HL-60 (cell line): ENCODE results near the gene CFL1.
A peak's percentile ranks its signal among the peaks of the same experiment; 100 is the strongest.

ENCODE experiments used
- DNase-seq, 2 experiments: peaks; one replicate each; pipeline ENCODE4 v3.0.0-alpha.2; 2010 to 2020; ENCODE audit warnings: low read depth in 1 of 2, low spot score in 1 of 2
- H3K27ac ChIP-seq: fragments of 250-450 bp; sonication (Bioruptor Pico); replicated peaks from 2 replicates; pipeline ENCODE4 v1.5.1; 2020; ENCODE audit warnings: mild to moderate bottlenecking, moderate library complexity
- H3K27me3 ChIP-seq: fragments of 250-450 bp; sonication (Bioruptor Pico); 2 replicates; pipeline ENCODE4 v1.5.1; 2021; ENCODE audit warnings: mild to moderate bottlenecking, moderate library complexity; ENCODE audit not compliant: insufficient read depth, poor library complexity, severe bottlenecking
- H3K4me3 ChIP-seq: replicated peaks from 2 replicates; pipeline ENCODE4 v1.5.1; 2011; ENCODE audit warnings: mild to moderate bottlenecking, control low read depth, low read length; ENCODE audit not compliant: insufficient read depth
- GABPA ChIP-seq: IDR thresholded peaks from 2 replicates; pipeline ENCODE4 v1.6.1; 2012; ENCODE audit warnings: low read depth
- POLR2AphosphoS5 ChIP-seq: IDR thresholded peaks from 2 replicates; pipeline ENCODE4 v1.6.1; 2012; ENCODE audit warnings: low read depth
- SPI1 ChIP-seq: IDR thresholded peaks from 2 replicates; pipeline ENCODE4 v1.6.1; 2012; ENCODE audit warnings: low read depth, mild to moderate bottlenecking, borderline replicate concordance
- TF ChIP-seq, protein P1 (sequence below): IDR thresholded peaks from one replicate; pipeline ENCODE4 v1.5.1; 2011; ENCODE audit warnings: low read length, control low read depth, inconsistent platforms; ENCODE audit not compliant: insufficient read depth
- TF ChIP-seq, protein P2 (sequence below): IDR thresholded peaks from 2 replicates; pipeline ENCODE4 v1.6.1; 2012; ENCODE audit warnings: low read depth; ENCODE audit not compliant: insufficient replicate concordance

CFL1 gene

DNA sequence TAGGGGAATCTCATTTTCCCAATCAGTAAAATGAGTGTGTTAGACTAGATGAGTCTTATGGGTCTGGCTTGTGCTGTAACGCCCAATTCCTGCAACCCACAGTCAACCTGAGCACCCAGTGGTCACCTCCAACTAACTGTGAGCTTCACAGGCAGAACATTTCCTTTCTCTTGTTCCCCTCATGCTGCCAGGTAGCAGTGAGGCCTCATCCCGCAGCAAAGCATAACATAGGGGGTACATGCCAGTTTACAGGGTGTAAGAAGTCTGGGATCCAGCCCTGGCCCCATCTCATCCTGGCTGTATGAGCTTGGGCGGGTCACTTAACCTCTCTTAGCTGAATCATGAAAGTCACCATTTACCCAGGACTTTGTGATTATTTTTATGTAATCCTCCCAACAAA, 10.9 kb upstream of the CFL1 start:
- H3K27ac ChIP-seq, result no peak overlapping the region
- TF ChIP-seq, protein P1, sequence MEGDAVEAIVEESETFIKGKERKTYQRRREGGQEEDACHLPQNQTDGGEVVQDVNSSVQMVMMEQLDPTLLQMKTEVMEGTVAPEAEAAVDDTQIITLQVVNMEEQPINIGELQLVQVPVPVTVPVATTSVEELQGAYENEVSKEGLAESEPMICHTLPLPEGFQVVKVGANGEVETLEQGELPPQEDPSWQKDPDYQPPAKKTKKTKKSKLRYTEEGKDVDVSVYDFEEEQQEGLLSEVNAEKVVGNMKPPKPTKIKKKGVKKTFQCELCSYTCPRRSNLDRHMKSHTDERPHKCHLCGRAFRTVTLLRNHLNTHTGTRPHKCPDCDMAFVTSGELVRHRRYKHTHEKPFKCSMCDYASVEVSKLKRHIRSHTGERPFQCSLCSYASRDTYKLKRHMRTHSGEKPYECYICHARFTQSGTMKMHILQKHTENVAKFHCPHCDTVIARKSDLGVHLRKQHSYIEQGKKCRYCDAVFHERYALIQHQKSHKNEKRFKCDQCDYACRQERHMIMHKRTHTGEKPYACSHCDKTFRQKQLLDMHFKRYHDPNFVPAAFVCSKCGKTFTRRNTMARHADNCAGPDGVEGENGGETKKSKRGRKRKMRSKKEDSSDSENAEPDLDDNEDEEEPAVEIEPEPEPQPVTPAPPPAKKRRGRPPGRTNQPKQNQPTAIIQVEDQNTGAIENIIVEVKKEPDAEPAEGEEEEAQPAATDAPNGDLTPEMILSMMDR, result no peak
- TF ChIP-seq GABPA, result no peak
- TF ChIP-seq POLR2AphosphoS5, result no peak
- no peak for TF ChIP-seq SPI1
- TF ChIP-seq, protein P2, sequence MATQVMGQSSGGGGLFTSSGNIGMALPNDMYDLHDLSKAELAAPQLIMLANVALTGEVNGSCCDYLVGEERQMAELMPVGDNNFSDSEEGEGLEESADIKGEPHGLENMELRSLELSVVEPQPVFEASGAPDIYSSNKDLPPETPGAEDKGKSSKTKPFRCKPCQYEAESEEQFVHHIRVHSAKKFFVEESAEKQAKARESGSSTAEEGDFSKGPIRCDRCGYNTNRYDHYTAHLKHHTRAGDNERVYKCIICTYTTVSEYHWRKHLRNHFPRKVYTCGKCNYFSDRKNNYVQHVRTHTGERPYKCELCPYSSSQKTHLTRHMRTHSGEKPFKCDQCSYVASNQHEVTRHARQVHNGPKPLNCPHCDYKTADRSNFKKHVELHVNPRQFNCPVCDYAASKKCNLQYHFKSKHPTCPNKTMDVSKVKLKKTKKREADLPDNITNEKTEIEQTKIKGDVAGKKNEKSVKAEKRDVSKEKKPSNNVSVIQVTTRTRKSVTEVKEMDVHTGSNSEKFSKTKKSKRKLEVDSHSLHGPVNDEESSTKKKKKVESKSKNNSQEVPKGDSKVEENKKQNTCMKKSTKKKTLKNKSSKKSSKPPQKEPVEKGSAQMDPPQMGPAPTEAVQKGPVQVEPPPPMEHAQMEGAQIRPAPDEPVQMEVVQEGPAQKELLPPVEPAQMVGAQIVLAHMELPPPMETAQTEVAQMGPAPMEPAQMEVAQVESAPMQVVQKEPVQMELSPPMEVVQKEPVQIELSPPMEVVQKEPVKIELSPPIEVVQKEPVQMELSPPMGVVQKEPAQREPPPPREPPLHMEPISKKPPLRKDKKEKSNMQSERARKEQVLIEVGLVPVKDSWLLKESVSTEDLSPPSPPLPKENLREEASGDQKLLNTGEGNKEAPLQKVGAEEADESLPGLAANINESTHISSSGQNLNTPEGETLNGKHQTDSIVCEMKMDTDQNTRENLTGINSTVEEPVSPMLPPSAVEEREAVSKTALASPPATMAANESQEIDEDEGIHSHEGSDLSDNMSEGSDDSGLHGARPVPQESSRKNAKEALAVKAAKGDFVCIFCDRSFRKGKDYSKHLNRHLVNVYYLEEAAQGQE, result no peak
- no peak for DNase-seq
- no peaks in the 10 kb centered on the region for H3K27me3 ChIP-seq
- H3K4me3 ChIP-seq, result no peak overlapping the region

DNA sequence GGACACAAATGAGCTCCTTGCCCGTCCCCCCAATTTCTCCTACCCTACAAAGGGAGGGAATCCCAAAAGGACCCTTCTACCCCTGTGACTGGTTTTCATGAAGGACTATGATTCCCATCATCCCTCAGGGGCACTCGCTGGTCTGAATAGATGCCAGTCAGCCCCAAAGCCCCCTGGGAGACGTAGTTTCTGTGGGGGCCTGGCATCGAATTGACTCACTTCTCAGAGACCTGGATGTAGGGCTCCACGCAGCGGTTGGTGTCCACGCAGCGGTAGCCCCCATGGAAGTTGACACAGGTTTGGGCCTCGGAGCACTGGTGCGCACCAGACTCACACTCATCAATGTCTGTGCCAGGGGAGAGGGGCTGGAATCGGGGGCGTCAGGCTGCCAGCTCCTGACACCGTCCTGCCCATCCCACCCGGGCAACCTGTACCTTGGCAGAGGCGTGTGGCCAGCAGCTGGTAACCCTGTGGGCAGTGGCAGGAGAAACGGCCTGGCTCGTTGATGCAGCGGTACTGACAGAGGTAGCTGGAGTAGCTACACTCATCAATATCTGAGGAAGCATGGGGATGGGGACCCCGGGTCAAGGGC, 10.2 kb upstream of the CFL1 start:
- Histone ChIP-seq H3K4me3 (no peak overlapping the region), H3K27ac (no peak overlapping the region), H3K27me3 (no peaks in the 10 kb centered on the region)
- no peak for DNase-seq
- TF ChIP-seq, protein P1, result no peak
- TF ChIP-seq GABPA (no peak), SPI1 (no peak), POLR2AphosphoS5 (no peak; the same call in 1 of the 2 replicates)
- TF ChIP-seq, protein P2, result no peak

DNA sequence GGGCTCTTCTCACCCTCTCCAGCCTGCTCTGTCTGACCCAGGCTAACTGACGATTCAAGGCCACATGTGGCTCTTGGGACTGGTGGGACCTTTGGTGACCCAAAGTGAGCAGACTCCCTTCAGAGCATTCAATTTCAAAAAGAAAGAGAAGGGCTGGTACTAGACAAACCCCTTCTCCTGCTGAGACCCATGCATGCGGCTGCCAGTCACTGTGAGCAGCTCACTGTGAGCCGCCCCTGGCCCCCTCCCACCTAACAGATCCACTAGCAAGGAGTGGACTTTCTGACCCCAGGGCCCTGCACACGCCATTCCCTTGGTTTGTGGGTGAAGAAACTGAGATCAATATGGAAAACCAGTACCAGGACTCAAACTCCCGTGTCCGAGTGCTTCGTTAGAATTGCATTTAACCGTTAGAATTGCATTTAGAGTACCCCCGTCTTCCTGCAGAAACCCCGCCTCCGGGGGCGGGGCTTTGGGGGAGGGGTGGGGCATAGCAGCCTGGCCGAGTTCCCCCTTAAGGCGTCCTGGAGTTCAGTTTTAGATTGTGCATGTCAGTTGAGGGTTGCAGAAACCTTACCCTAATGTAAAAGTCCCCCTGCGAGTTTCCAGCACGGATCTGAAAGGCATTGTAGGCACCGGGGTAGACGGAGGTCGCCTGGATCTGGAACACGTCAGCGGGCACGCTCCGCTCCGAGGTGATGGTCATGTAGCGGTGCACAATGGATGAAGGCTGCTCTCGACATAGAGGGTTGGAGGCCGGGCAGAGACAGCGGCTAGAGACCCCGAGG, 9.5 kb upstream of the CFL1 start:
- no peak for TF ChIP-seq SPI1
- TF ChIP-seq, protein P2, result no peak
- no peak for TF ChIP-seq GABPA
- no peak for TF ChIP-seq POLR2AphosphoS5
- TF ChIP-seq, protein P1, result no peak
- no peaks in the 10 kb centered on the region for H3K27me3 ChIP-seq
- H3K4me3 ChIP-seq, result no peak overlapping the region
- peak in 1 of 2 experiments; percentile 49 for DNase-seq
- peak overlapping the region; percentile 43 for H3K27ac ChIP-seq
